Sigmoid colon (tissue), 3 donors: ENCODE measurements around the gene ELFN1.

Source experiments
- POLR2A ChIP-seq, 2 donors: fragments of 450-650 bp; IDR thresholded peaks; one replicate each; pipeline ENCODE4 v1.6.1; 2016; ENCODE audit warnings: antibody characterized with exemption in 2 of 2, mild to moderate bottlenecking in 2 of 2, moderate library complexity in 2 of 2
- TF ChIP-seq, protein P1 (sequence below), 4 experiments: fragments of 450-650 bp in 3 of 4; fragments of 200-600 bp in 1 of 4; IDR thresholded peaks; one replicate each; pipeline ENCODE4 v1.5.1; 2016 to 2019; ENCODE audit warnings: antibody characterized with exemption in 4 of 4, mild to moderate bottlenecking in 3 of 4, moderate library complexity in 2 of 4

DNA sequence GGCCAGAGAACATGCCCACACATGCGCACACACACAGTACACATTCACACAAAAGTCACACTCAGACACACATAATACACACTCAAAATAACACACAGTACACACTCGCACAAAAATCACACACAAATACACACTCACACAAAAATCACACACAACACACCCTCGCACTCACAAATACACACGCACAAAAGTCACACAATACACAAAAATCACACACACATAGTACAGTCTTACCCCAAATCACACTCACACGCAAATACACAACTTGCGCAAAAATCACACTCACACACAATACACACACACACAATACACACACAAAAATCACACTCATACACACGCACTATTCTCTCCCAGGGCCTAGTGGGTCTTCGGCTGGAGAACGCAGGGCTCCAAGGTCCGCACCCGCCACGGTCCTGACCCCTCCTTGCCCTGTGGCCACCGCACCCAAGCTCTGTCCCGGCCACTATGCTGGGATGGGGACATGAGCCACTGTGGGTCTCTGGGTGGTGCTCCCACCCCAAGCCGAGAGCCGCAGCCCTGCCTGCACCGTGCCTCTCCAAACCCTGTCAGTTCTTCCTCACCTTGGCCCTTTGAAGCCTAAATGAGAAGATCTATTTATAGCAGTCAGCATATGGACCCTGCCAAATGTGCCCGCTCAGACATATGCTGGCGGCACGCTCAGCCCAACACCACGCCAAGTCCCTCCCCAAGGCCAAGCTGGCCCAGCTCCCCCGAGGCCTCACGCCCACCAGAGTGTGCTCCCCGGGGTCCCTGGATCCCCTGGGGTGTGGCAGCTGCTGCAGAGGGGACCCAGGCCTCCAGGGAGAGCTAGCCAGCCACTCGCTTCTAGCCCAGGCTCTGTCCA lies 55.9 kb downstream of the ELFN1 start:
- no peak for TF ChIP-seq POLR2A (IDR thresholded peaks at IDR 0.05)
- TF ChIP-seq, protein P1, sequence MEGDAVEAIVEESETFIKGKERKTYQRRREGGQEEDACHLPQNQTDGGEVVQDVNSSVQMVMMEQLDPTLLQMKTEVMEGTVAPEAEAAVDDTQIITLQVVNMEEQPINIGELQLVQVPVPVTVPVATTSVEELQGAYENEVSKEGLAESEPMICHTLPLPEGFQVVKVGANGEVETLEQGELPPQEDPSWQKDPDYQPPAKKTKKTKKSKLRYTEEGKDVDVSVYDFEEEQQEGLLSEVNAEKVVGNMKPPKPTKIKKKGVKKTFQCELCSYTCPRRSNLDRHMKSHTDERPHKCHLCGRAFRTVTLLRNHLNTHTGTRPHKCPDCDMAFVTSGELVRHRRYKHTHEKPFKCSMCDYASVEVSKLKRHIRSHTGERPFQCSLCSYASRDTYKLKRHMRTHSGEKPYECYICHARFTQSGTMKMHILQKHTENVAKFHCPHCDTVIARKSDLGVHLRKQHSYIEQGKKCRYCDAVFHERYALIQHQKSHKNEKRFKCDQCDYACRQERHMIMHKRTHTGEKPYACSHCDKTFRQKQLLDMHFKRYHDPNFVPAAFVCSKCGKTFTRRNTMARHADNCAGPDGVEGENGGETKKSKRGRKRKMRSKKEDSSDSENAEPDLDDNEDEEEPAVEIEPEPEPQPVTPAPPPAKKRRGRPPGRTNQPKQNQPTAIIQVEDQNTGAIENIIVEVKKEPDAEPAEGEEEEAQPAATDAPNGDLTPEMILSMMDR (IDR thresholded peaks at IDR 0.05) = no peak
